ENCODE measurements around the gene CADM1. TPM values are rescaled to one million over a fixed set of nuclear protein-coding genes. Genes with fewer than 3 reads are reported as not detected.

Gene CADM1
- total and polyA plus RNA-seq, 2 experiments from 2014 or later = 16.5 to 18.0 TPM

GRCh38 chr11:115345361-115345760 lies 158.9 kb downstream of the CADM1 start (continued):
- no peak for TF ChIP-seq CTCF (conservative IDR thresholded peaks at IDR 0.05; ENCODE audit: low read depth in 2 of 2)

- Mint-ChIP-seq H3K27ac (no peak overlapping the region), H3K9me3 (no peaks in the 10 kb centered on the region), H3K4me3 (no peak overlapping the region), H3K36me3 (ENCODE audit: low read depth) (no peaks in the 10 kb centered on the region), H3K4me1 (no peaks in the 10 kb centered on the region), H3K27me3 (ENCODE audit: insufficient read depth, low read depth, poor library complexity) (no peaks in the 10 kb centered on the region)
- DNase-seq (ENCODE audit: low spot score) (no peak), ATAC-seq (no peak)
- Histone ChIP-seq H2AFZ (no peak overlapping the region), H3K4me2 (no peak overlapping the region), H3K36me3 (ENCODE audit: insufficient read depth) (no peaks in the 10 kb centered on the region), H3K4me1 (ENCODE audit: insufficient read depth) (no peaks in the 10 kb centered on the region), H3K9me2 (ENCODE audit: insufficient read depth) (no peaks in the 10 kb centered on the region), H3K27me3 (ENCODE audit: insufficient read depth) (no peaks in the 10 kb centered on the region), H4K20me1 (replicated peaks; ENCODE audit: insufficient read depth) (no peaks in the 10 kb centered on the region), H3K4me3 (no peak overlapping the region), H3K79me2 (replicated peaks; ENCODE audit: insufficient read depth) (no peaks in the 10 kb centered on the region), H3K27ac (ENCODE audit: low read depth) (no peak overlapping the region), H3F3A (replicated peaks; ENCODE audit: low read depth) (no peaks in the 10 kb centered on the region)
- no peak for TF ChIP-seq REST (IDR thresholded peaks at IDR 0.05; ENCODE audit: unreplicated experiment)
Observed at GRCh38 chr11:115344846-115345245, 159.4 kb downstream of the CADM1 start.

- no peaks in the 10 kb centered on the region for H3K27me3 ChIP-seq (ENCODE audit: insufficient read depth)
- H3K9me2 ChIP-seq (ENCODE audit: insufficient read depth) = no peaks in the 10 kb centered on the region
- H3K36me3 ChIP-seq (ENCODE audit: insufficient read depth) = no peaks in the 10 kb centered on the region
- H3K27ac Mint-ChIP-seq = no peak overlapping the region
- no peaks in the 10 kb centered on the region for H3K9me3 Mint-ChIP-seq
- H2AFZ ChIP-seq = no peak overlapping the region
- no peaks in the 10 kb centered on the region for H3K4me1 ChIP-seq (ENCODE audit: insufficient read depth)
- no peak overlapping the region for H3K4me3 Mint-ChIP-seq
- H3K4me2 ChIP-seq = no peak overlapping the region
- H3K79me2 ChIP-seq (replicated peaks; ENCODE audit: insufficient read depth) = no peaks in the 10 kb centered on the region
- H3K4me1 Mint-ChIP-seq = no peaks in the 10 kb centered on the region
- no peak for ATAC-seq
- no peak overlapping the region for H3K27ac ChIP-seq (ENCODE audit: low read depth)
- DNase-seq (ENCODE audit: low spot score) = no peak
- H3K27me3 Mint-ChIP-seq (ENCODE audit: insufficient read depth, low read depth, poor library complexity) = no peaks in the 10 kb centered on the region
- H3K4me3 ChIP-seq = no peak overlapping the region
- H3F3A ChIP-seq (replicated peaks; ENCODE audit: low read depth) = no peaks in the 10 kb centered on the region
- H4K20me1 ChIP-seq (replicated peaks; ENCODE audit: insufficient read depth) = no peaks in the 10 kb centered on the region
- no peaks in the 10 kb centered on the region for H3K36me3 Mint-ChIP-seq (ENCODE audit: low read depth)
- TF ChIP-seq EZH2 (IDR thresholded peaks at IDR 0.05; ENCODE audit: low read depth, unreplicated experiment) (no peak), POLR2AphosphoS5 (IDR thresholded peaks at IDR 0.05; ENCODE audit: low read depth) (no peak), ETS1 (IDR thresholded peaks at IDR 0.05) (no peak), STAT1 (IDR thresholded peaks at IDR 0.05; ENCODE audit: unreplicated experiment) (no peak), ZNF462 (CRISPR knock-in tag; IDR thresholded peaks at IDR 0.05) (no peak), NANOG (IDR thresholded peaks at IDR 0.05; ENCODE audit: borderline replicate concordance) (no peak)
Observed at GRCh38 chr11:115342142-115342541, 162.1 kb downstream of the CADM1 start.
